Astrocyte of the cerebellum (primary cell): ENCODE data around the gene GAL3ST3.
"Not testable (repeated sequence)": the region's sequence is repeated elsewhere in the genome, so short reads cannot be mapped to it uniquely, and the experiment has no call there.

Experiments
- DNase-seq: peaks from one replicate; pipeline ENCODE4 v3.0.0-alpha.2; 2011; ENCODE audit warnings: low read depth
- H3K4me3 ChIP-seq: 2 replicates; pipeline ENCODE4 v1.5.1; 2011; ENCODE audit warnings: mild to moderate bottlenecking, low read depth, low read length, moderate library complexity
- in situ Hi-C: cut with HindIII; loops from 2 replicates; pipeline ENCODE4 v1.10.0; 2017; ENCODE audit warnings: low sequenced_read_pairs
- TF ChIP-seq, protein P1 (sequence below): IDR thresholded peaks from 2 replicates; pipeline ENCODE4 v1.5.1; 2012; ENCODE audit warnings: low read length, low read depth, moderate library complexity, mild to moderate bottlenecking; ENCODE audit errors: missing control alignments

The GAL3ST3 gene

DNA sequence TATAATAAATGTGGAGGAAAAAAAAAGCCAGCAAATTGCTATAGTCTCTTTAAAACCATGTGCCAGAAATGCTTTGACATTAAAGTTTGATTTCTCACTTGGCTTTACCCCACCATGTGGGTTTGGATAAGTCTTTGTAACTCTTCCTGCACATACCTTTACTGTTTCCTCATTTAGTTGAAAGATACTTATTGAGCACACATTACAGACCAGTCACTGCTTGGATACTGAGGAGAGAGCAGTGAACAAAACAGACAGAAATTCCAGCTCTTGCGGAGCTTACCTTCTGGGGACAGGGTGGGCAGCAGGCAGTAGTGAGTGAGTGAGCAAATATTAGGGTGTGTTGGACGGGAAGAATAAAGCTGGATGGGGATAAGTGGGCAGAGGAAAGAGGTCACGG, 34.8 kb upstream of the GAL3ST3 start:
- no peak overlapping the region for H3K4me3 ChIP-seq
- TF ChIP-seq, protein P1, sequence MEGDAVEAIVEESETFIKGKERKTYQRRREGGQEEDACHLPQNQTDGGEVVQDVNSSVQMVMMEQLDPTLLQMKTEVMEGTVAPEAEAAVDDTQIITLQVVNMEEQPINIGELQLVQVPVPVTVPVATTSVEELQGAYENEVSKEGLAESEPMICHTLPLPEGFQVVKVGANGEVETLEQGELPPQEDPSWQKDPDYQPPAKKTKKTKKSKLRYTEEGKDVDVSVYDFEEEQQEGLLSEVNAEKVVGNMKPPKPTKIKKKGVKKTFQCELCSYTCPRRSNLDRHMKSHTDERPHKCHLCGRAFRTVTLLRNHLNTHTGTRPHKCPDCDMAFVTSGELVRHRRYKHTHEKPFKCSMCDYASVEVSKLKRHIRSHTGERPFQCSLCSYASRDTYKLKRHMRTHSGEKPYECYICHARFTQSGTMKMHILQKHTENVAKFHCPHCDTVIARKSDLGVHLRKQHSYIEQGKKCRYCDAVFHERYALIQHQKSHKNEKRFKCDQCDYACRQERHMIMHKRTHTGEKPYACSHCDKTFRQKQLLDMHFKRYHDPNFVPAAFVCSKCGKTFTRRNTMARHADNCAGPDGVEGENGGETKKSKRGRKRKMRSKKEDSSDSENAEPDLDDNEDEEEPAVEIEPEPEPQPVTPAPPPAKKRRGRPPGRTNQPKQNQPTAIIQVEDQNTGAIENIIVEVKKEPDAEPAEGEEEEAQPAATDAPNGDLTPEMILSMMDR = no peak
- in situ Hi-C loops = loop anchor here (5.0 kb wide), 1 partner anchor 34 kb away; no protein-coding TSS in a partner anchor
- DNase-seq = no peak

- no peak overlapping the region for H3K4me3 ChIP-seq
- DNase-seq = no peak
- in situ Hi-C loops = loop anchor here (5.0 kb wide), 1 partner anchor 34 kb away; no protein-coding TSS in a partner anchor
- TF ChIP-seq, protein P1 = no peak
Measured at GRCh38 chr11:66082946-66083698, 34.2 kb upstream of the GAL3ST3 start.

GRCh38 chr11:66081505-66081904, 32.5 kb upstream of the GAL3ST3 start:
- DNase-seq = no peak
- TF ChIP-seq, protein P1 = no peak
- in situ Hi-C loops = loop anchor here (5.0 kb wide), 1 partner anchor 36 kb away; no protein-coding TSS in a partner anchor
- H3K4me3 ChIP-seq = no peak overlapping the region

GRCh38 chr11:66080055-66080817, 31.3 kb upstream of the GAL3ST3 start:
- DNase-seq = no peak
- in situ Hi-C loops = loop anchor here (5.0 kb wide), 1 partner anchor 37 kb away; no protein-coding TSS in a partner anchor
- H3K4me3 ChIP-seq = no peak overlapping the region
- TF ChIP-seq, protein P1 = no peak

DNA sequence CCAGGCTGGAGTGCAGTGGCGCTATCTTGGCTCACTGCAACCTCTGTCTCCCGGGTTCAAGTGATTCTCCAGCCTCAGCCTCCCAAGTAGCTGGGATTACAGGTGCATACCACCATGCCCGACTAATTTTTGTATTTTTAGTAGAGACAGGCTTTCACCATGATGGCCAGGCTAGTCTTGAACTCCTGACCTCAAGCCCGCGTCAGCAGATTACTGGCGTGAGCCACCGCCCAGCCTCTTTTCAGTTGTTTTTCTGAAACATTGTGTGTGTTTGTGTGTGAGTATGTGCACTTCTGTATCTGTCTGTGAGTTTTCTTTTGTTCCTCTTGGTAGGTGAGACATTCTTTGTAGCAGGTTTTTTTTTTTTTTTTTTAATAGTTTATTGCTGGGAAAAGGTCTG, 30.0 kb upstream of the GAL3ST3 start:
- DNase-seq, in situ Hi-C loops, H3K4me3 ChIP-seq: not testable (repeated sequence)

- TF ChIP-seq, protein P1 = no peak
- no peak overlapping the region for H3K4me3 ChIP-seq
- in situ Hi-C loops = no loop called here
- no peak for DNase-seq
Measured at GRCh38 chr11:66077927-66078326, 29.0 kb upstream of the GAL3ST3 start.

GRCh38 chr11:66076561-66076960, 27.6 kb upstream of the GAL3ST3 start:
- in situ Hi-C loops = no loop called here
- DNase-seq = no peak
- TF ChIP-seq, protein P1 = no peak
- H3K4me3 ChIP-seq = no peak overlapping the region
